H9 (cell line): Measurements from ENCODE around the gene PRPF19. TPM values are rescaled to one million over a fixed set of nuclear protein-coding genes. Genes with fewer than 3 reads are reported as not detected.

Experiments used
- DNase-seq: peaks from one replicate; pipeline ENCODE4 v3.0.0-alpha.2; 2017
- H2AFZ ChIP-seq: one replicate; pipeline ENCODE4 v1.6.1; 2013; ENCODE audit warnings: mild to moderate bottlenecking, low read length, control low read depth, moderate library complexity
- H2AK5ac ChIP-seq: 2 replicates; pipeline ENCODE4 v1.6.1; 2013; ENCODE audit warnings: low read length, control low read depth, mixed read lengths; ENCODE audit not compliant: insufficient read length
- H2BK120ac ChIP-seq: one replicate; pipeline ENCODE4 v1.6.1; 2013; ENCODE audit warnings: low read depth, mild to moderate bottlenecking, low read length, control low read depth, inconsistent platforms; ENCODE audit not compliant: poor library complexity, severe bottlenecking
- H2BK12ac ChIP-seq: 2 replicates; pipeline ENCODE4 v1.6.1; 2013; ENCODE audit warnings: low read length, control low read depth, mixed read lengths, low read depth; ENCODE audit not compliant: insufficient read length
- H2BK15ac ChIP-seq: 2 replicates; pipeline ENCODE4 v1.6.1; 2013; ENCODE audit warnings: low read depth, low read length, control low read depth
- H2BK20ac ChIP-seq: one replicate; pipeline ENCODE4 v1.6.1; 2013; ENCODE audit warnings: low read depth, mild to moderate bottlenecking, low read length, control low read depth, inconsistent platforms; ENCODE audit not compliant: poor library complexity, severe bottlenecking
- H2BK5ac ChIP-seq: 2 replicates; pipeline ENCODE4 v1.6.1; 2013; ENCODE audit warnings: low read length, control low read depth, mixed read lengths; ENCODE audit not compliant: insufficient read length
- H3K14ac ChIP-seq: 2 replicates; pipeline ENCODE4 v1.6.1; 2013; ENCODE audit warnings: low read length, control low read depth; ENCODE audit not compliant: insufficient read depth
- H3K18ac ChIP-seq: 2 replicates; pipeline ENCODE4 v1.6.1; 2013; ENCODE audit warnings: low read depth, mild to moderate bottlenecking, mixed read lengths, low read length, control low read depth; ENCODE audit not compliant: insufficient read length
- H3K23ac ChIP-seq: 2 replicates; pipeline ENCODE4 v1.6.1; 2013; ENCODE audit warnings: low read length, control low read depth, mixed read lengths, low read depth; ENCODE audit not compliant: insufficient read length
- H3K23me2 ChIP-seq: 2 replicates; pipeline ENCODE4 v1.6.1; 2013; ENCODE audit warnings: low read depth, mild to moderate bottlenecking, mixed read lengths, low read length, control low read depth; ENCODE audit not compliant: insufficient read length, poor library complexity, severe bottlenecking
- H3K27ac ChIP-seq: 2 replicates; pipeline ENCODE4 v1.5.1; 2013; ENCODE audit warnings: low read length, control low read depth, mixed read lengths, low read depth; ENCODE audit not compliant: insufficient read length
- H3K27me3 ChIP-seq: 2 replicates; pipeline ENCODE4 v1.6.1; 2013; ENCODE audit warnings: low read length, control low read depth, inconsistent platforms; ENCODE audit not compliant: insufficient read depth
- H3K4ac ChIP-seq: 2 replicates; pipeline ENCODE4 v1.6.1; 2013; ENCODE audit warnings: low read depth, mild to moderate bottlenecking, control low read depth, inconsistent platforms, low read length, moderate library complexity
- H3K4me1 ChIP-seq: 2 replicates; pipeline ENCODE4 v1.6.1; 2013; ENCODE audit warnings: low read length, control low read depth, inconsistent platforms; ENCODE audit not compliant: insufficient read depth
- H3K4me2 ChIP-seq: 2 replicates; pipeline ENCODE4 v1.6.1; 2013; ENCODE audit warnings: low read length, control low read depth, mixed read lengths; ENCODE audit not compliant: insufficient read length, insufficient read depth
- H3K56ac ChIP-seq: 2 replicates; pipeline ENCODE4 v1.6.1; 2013; ENCODE audit warnings: low read depth, mild to moderate bottlenecking, mixed read lengths, low read length, control low read depth; ENCODE audit not compliant: insufficient read length
- H3K79me1 ChIP-seq: 2 replicates; pipeline ENCODE4 v1.6.1; 2013; ENCODE audit warnings: low read depth, mild to moderate bottlenecking, moderate library complexity, low read length, control low read depth, inconsistent platforms; ENCODE audit not compliant: insufficient read depth, poor library complexity, severe bottlenecking
- H3K79me2 ChIP-seq: 2 replicates; pipeline ENCODE4 v1.6.1; 2013; ENCODE audit warnings: low read length, control low read depth, inconsistent platforms; ENCODE audit not compliant: insufficient read depth
- H3K9ac ChIP-seq: 2 replicates; pipeline ENCODE4 v1.6.1; 2013; ENCODE audit warnings: low read length, control low read depth, mixed read lengths; ENCODE audit not compliant: insufficient read length; ENCODE audit errors: extremely low read depth
- H3K9me3 ChIP-seq: one replicate; pipeline ENCODE4 v1.6.1; 2013; ENCODE audit warnings: low read depth, low read length, inconsistent platforms; ENCODE audit not compliant: control insufficient read depth
- H3T11ph ChIP-seq: one replicate; pipeline ENCODE4 v1.6.1; 2013; ENCODE audit warnings: mild to moderate bottlenecking, low read length, control low read depth, inconsistent platforms
- H4K20me1 ChIP-seq: one replicate; pipeline ENCODE4 v1.6.1; 2013; ENCODE audit not compliant: control insufficient read depth, insufficient read length, insufficient read depth
- H4K5ac ChIP-seq: 2 replicates; pipeline ENCODE4 v1.6.1; 2013; ENCODE audit warnings: low read depth, mild to moderate bottlenecking, mixed read lengths, low read length, control low read depth; ENCODE audit not compliant: insufficient read length
- H4K8ac ChIP-seq: replicated peaks from 2 replicates; pipeline ENCODE4 v1.6.1; 2013; ENCODE audit warnings: low read length, control low read depth, mixed read lengths, low read depth; ENCODE audit not compliant: insufficient read length
- H4K91ac ChIP-seq: 2 replicates; pipeline ENCODE4 v1.6.1; 2013; ENCODE audit warnings: low read depth, mild to moderate bottlenecking, moderate library complexity, mixed read lengths, low read length, control low read depth; ENCODE audit not compliant: insufficient read length
- H3K27ac Mint-ChIP-seq, 3 experiments: 2 replicates in 2 of 3; 3 replicates in 1 of 3; pipeline ENCODE4 v1.8.0; 2020 to 2021; ENCODE audit warnings: mixed read lengths in 3 of 3, mild to moderate bottlenecking in 1 of 3, moderate library complexity in 1 of 3
- H3K27me3 Mint-ChIP-seq: 2 replicates; pipeline ENCODE4 v1.8.0; 2021; ENCODE audit warnings: low read depth, mild to moderate bottlenecking, moderate library complexity, mixed read lengths
- H3K36me3 Mint-ChIP-seq, 3 experiments: 2 replicates in 2 of 3; 3 replicates in 1 of 3; pipeline ENCODE4 v1.8.0; 2020 to 2021; ENCODE audit warnings: low read depth in 3 of 3, mixed read lengths in 3 of 3; ENCODE audit not compliant: insufficient read depth in 1 of 3
- H3K4me1 Mint-ChIP-seq, 2 experiments: 2 replicates each; pipeline ENCODE4 v1.8.0; 2020; ENCODE audit warnings: mixed read lengths in 2 of 2
- H3K4me3 Mint-ChIP-seq, 2 experiments: 2 replicates in 1 of 2; 3 replicates in 1 of 2; pipeline ENCODE4 v1.8.0; 2020 to 2021; ENCODE audit warnings: mild to moderate bottlenecking in 2 of 2, mixed read lengths in 2 of 2, moderate library complexity in 1 of 2
- H3K9me3 Mint-ChIP-seq, 2 experiments: 2 replicates in 1 of 2; 3 replicates in 1 of 2; pipeline ENCODE4 v1.8.0; 2020; ENCODE audit warnings: mild to moderate bottlenecking in 2 of 2, mixed read lengths in 2 of 2, moderate library complexity in 1 of 2
- CTCF ChIP-seq: fragments of 200-600 bp; sonication (generic); conservative IDR thresholded peaks from 3 replicates; pipeline ENCODE4 v1.8.0; 2021; ENCODE audit warnings: antibody characterized with exemption, mild to moderate bottlenecking
- WGBS: extraction: QIAGEN DNeasy Blood & Tissue Kit; methylation state at CpG from one replicate; pipeline ENCODE4 v1.1.7; 2013; ENCODE audit warnings: missing lambda C conversion rate, low lambda C conversion rate, mixed read lengths; ENCODE audit not compliant: insufficient read length; ENCODE audit errors: extremely low coverage; 5-methylcytosine and 5-hydroxymethylcytosine counted together
- total RNA-seq: library from RNA; stranded (reverse); gene quantifications from 2 replicates; pipeline ENCODE4 v1.2.1, GENCODE V29; 2021

The PRPF19 gene
- total RNA-seq, 1 experiment from 2014 or later = 130 TPM

- H2BK20ac ChIP-seq = no peak overlapping the region
- no peak overlapping the region for H2AFZ ChIP-seq
- H4K8ac ChIP-seq = no peak overlapping the region
- no peaks in the 10 kb centered on the region for H3K9me3 ChIP-seq
- H3K4me1 ChIP-seq = peaks cover 2% of the 10 kb centered on the region; the same call in 1 of the 2 replicates
- no peak overlapping the region for H2BK120ac ChIP-seq
- H3K23me2 ChIP-seq = peaks cover 10% of the 10 kb centered on the region
- Mint-ChIP-seq H3K36me3 (peaks cover 31 to 59% (median 50%) of the 10 kb centered on the region in 3 experiments; a peak in 6 of 7 replicates), H3K9me3 (no peaks in the 10 kb centered on the region), H3K4me1 (peaks cover 18 to 23% of the 10 kb centered on the region in 2 experiments), H3K27me3 (peaks cover 7% of the 10 kb centered on the region), H3K4me3 (no peak overlapping the region), H3K27ac (no peak overlapping the region)
- H4K5ac ChIP-seq = no peak overlapping the region
- no peak overlapping the region for H4K91ac ChIP-seq
- H3K79me1 ChIP-seq = no peaks in the 10 kb centered on the region
- no peak overlapping the region for H3K18ac ChIP-seq
- H4K20me1 ChIP-seq = no peaks in the 10 kb centered on the region
- no peak overlapping the region for H2BK15ac ChIP-seq
- H2AK5ac ChIP-seq = no peak overlapping the region
- H3K9ac ChIP-seq = no peak overlapping the region
- H3K27ac ChIP-seq = no peak overlapping the region
- no peak for DNase-seq
- no peak overlapping the region for H3K4me2 ChIP-seq
- H3K4ac ChIP-seq = no peak overlapping the region
- TF ChIP-seq CTCF = no peak
- WGBS = no CpG with 5 or more reads among the region's 8 CpGs
- H3T11ph ChIP-seq = no peak overlapping the region
- no peak overlapping the region for H2BK5ac ChIP-seq
- H3K27me3 ChIP-seq = no peaks in the 10 kb centered on the region
- H3K14ac ChIP-seq = no peak overlapping the region
- H3K79me2 ChIP-seq = no peaks in the 10 kb centered on the region
- H2BK12ac ChIP-seq = no peak overlapping the region
- no peak overlapping the region for H3K23ac ChIP-seq
- no peak overlapping the region for H3K56ac ChIP-seq
Measured at GRCh38 chr11:60927061-60927592, 20.7 kb upstream of the PRPF19 start.
